WI38 (cell line): Measurements from ENCODE around the gene DES.
"Not testable (repeated sequence)": the region's sequence is repeated elsewhere in the genome, so short reads cannot be mapped to it uniquely, and the experiment has no call there.

Experiments
- H3K4me3 ChIP-seq: 2 replicates; pipeline ENCODE4 v1.5.1; 2011; ENCODE audit warnings: low read depth, mild to moderate bottlenecking, control low read depth, low read length
- TF ChIP-seq, protein P1 (sequence below): IDR thresholded peaks from 2 replicates; pipeline ENCODE4 v1.5.1; 2012; ENCODE audit warnings: low read depth, mild to moderate bottlenecking, control low read depth, low read length

The DES gene

DNA sequence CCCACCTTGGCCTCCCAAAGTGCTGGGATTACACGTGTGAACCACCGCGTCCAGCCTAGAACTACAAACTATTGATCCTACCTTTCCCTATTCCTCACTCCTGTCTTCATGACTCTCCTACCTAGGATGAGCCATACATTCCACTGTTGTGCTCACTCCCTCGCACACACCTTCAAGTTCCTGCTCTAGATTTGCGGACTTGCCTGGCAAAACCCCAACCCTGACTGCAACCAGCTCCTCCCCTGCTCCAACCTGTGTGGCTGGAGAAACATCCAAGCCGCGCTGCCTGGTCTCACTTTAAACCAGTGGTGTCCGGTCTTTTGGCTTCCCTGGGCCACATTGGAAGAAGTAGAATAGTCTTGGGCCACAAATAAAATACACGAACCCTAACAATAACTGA, 25.4 kb upstream of the DES start:
- no peak overlapping the region for H3K4me3 ChIP-seq
- TF ChIP-seq, protein P1, sequence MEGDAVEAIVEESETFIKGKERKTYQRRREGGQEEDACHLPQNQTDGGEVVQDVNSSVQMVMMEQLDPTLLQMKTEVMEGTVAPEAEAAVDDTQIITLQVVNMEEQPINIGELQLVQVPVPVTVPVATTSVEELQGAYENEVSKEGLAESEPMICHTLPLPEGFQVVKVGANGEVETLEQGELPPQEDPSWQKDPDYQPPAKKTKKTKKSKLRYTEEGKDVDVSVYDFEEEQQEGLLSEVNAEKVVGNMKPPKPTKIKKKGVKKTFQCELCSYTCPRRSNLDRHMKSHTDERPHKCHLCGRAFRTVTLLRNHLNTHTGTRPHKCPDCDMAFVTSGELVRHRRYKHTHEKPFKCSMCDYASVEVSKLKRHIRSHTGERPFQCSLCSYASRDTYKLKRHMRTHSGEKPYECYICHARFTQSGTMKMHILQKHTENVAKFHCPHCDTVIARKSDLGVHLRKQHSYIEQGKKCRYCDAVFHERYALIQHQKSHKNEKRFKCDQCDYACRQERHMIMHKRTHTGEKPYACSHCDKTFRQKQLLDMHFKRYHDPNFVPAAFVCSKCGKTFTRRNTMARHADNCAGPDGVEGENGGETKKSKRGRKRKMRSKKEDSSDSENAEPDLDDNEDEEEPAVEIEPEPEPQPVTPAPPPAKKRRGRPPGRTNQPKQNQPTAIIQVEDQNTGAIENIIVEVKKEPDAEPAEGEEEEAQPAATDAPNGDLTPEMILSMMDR: no peak

- H3K4me3 ChIP-seq: not testable (repeated sequence)
Measured at GRCh38 chr2:219395056-219395455, 23.1 kb upstream of the DES start.

- no peak overlapping the region for H3K4me3 ChIP-seq
- TF ChIP-seq, protein P1: no peak
Measured at GRCh38 chr2:219395609-219396008, 22.6 kb upstream of the DES start.

DNA sequence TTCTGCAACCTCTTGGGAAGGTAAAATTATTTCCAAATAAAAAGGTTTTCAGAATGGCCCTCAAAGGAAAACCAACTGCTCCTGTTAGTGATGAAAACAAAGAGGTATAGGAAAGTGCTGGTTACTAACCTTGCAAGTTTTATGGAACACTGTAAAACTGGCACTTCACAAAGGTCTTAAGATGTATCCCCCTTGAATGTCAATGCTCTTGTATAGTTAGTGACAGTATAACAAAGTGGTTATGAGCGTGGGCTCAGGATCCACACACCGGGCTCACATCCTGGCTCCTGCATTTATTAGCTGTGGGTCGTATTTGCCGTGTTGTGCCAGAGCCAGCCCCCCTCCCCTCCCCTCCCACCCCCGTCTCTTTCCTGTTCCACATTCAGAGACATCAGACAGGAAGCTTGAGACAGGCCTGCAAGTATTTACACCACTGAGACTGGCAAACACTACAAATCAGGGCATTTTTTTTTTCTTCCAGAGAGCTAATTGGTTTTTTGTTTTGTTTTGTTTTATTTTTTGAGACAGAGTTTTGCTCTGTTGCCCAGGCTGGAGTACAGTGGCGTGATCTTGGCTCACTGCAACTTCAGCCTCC, 21.2 kb upstream of the DES start:
- TF ChIP-seq, protein P1: no peak
- H3K4me3 ChIP-seq: no peak overlapping the region

- TF ChIP-seq, protein P1: no peak
- no peak overlapping the region for H3K4me3 ChIP-seq
Measured at GRCh38 chr2:219398721-219399363, 19.3 kb upstream of the DES start.

- TF ChIP-seq, protein P1: no peak
- no peak overlapping the region for H3K4me3 ChIP-seq
Measured at GRCh38 chr2:219399716-219400478, 18.3 kb upstream of the DES start.

DNA sequence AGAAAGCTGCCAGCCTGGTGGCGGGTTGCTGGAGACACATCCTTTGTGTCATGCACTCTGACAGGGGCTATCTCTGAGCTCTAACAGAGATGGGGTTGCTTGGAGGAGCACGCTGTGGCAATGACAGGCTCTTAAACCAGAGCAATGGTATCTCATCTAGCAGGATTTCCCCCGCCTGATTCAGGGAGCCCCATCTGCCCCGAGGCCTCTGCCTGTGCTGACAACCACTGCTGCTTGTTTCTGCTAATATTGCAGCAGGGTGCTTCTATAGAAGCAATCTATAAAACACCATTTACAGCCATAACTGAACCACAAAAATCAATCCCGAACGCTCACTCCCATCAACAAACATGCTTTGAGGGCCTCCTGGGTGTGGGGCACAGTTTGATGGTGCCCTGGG, 17.6 kb upstream of the DES start:
- TF ChIP-seq, protein P1: no peak
- H3K4me3 ChIP-seq: no peak overlapping the region
